MCF 10A (cell line): ENCODE measurements around the gene KBTBD7. TPM values are rescaled to one million over a fixed set of nuclear protein-coding genes. Genes with fewer than 3 reads are reported as not detected.

ENCODE experiments used
- BruUV-seq: library from RNA; stranded (reverse); fragments of 400-500 nt; replicated peaks from 2 replicates; lab custom pipeline; 2021; lab: Mats Ljungman, UMichigan
- CTCF ChIA-PET: fragments of 300-600 bp; sonication (Branson Sonifier 250); formaldehyde crosslinking; extraction: SDS; loops from one replicate; lab custom pipeline; 2021; ENCODE audit warnings: antibody characterized with exemption, inconsistent platforms; lab: Yijun Ruan, JAX
- POLR2A ChIA-PET: fragments of 300-600, 350-650 bp; sonication (Branson Sonifier 250); formaldehyde crosslinking; extraction: SDS; loops from one replicate; lab custom pipeline; 2020; ENCODE audit warnings: antibody characterized with exemption, inconsistent platforms; lab: Yijun Ruan, JAX
- DNase-seq: peaks from one replicate; pipeline ENCODE4 v3.0.0-alpha.2; 2018; ENCODE audit not compliant: unreplicated experiment
- H3K27ac Mint-ChIP-seq: one replicate; pipeline ENCODE4 v1.8.0; 2022; ENCODE audit warnings: mild to moderate bottlenecking, low read depth, mixed read lengths; ENCODE audit not compliant: unreplicated experiment
- H3K27me3 Mint-ChIP-seq: one replicate; pipeline ENCODE4 v1.8.0; 2022; ENCODE audit warnings: mixed read lengths; ENCODE audit not compliant: insufficient read depth, unreplicated experiment
- H3K36me3 Mint-ChIP-seq: one replicate; pipeline ENCODE4 v1.8.0; 2022; ENCODE audit warnings: mild to moderate bottlenecking, moderate library complexity, mixed read lengths; ENCODE audit not compliant: insufficient read depth, unreplicated experiment
- H3K4me1 Mint-ChIP-seq: one replicate; pipeline ENCODE4 v1.8.0; 2022; ENCODE audit warnings: mixed read lengths; ENCODE audit not compliant: insufficient read depth, unreplicated experiment
- H3K4me3 Mint-ChIP-seq: one replicate; pipeline ENCODE4 v1.8.0; 2022; ENCODE audit warnings: mild to moderate bottlenecking, moderate library complexity, mixed read lengths; ENCODE audit not compliant: unreplicated experiment
- H3K9me3 Mint-ChIP-seq: one replicate; pipeline ENCODE4 v1.8.0; 2022; ENCODE audit warnings: mixed read lengths; ENCODE audit not compliant: unreplicated experiment
- intact Hi-C: fragments of 100-400 bp; cut with micrococcal nuclease; formaldehyde crosslinking; loops from 2 replicates; pipeline ENCODE4 v1.14.1; 2022
- total RNA-seq: library from RNA; stranded (reverse); gene quantifications from 2 replicates; pipeline ENCODE4 v1.2.3, GENCODE V29; 2022
- TF ChIP-seq, protein P1 (sequence below): fragments of 200-600 bp; IDR thresholded peaks from one replicate; pipeline ENCODE4 v1.8.0; 2022; ENCODE audit warnings: antibody characterized with exemption, mild to moderate bottlenecking; ENCODE audit not compliant: unreplicated experiment

The KBTBD7 gene
- total RNA-seq, 1 experiment from 2014 or later = 1.4 TPM

GRCh38 chr13:41162151-41162550, 32.2 kb downstream of the KBTBD7 start:
- POLR2A ChIA-PET = no interaction called here
- intact Hi-C loops = no loop called here
- H3K27me3 Mint-ChIP-seq = no peaks in the 10 kb centered on the region

DNA sequence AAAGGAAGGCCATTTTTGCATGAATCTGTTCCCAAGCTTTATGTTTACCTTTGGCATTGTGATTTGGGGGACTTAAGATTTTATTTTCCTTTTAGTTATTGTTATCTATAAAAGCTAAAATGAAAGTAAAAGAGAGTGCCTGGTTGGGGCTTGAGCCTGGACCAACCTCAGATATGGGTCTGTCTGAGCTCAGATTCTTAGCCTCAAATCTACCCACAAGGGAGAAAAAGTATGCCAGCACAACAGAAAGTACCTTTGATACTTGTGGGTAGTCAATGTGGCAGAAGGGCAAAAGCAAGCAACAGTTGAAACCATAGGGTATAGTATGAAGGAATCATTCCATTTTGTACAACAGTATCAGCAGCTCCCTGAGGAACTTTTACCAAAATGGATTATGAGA, 35.2 kb downstream of the KBTBD7 start:
- peaks cover 6% of the 10 kb centered on the region for H3K9me3 Mint-ChIP-seq
- intact Hi-C loops = no loop called here
- H3K36me3 Mint-ChIP-seq = no peaks in the 10 kb centered on the region
- no peak for DNase-seq
- no peak overlapping the region for H3K4me3 Mint-ChIP-seq
- H3K27me3 Mint-ChIP-seq = no peaks in the 10 kb centered on the region
- ChIA-PET CTCF (interaction anchor here (0.7 to 0.8 kb wide), 3 partner anchors 32 to 494 kb away, joined by 3 to 4 read pairs (median 4); no protein-coding TSS in a partner anchor), POLR2A (no interaction called here)
- TF ChIP-seq, protein P1, sequence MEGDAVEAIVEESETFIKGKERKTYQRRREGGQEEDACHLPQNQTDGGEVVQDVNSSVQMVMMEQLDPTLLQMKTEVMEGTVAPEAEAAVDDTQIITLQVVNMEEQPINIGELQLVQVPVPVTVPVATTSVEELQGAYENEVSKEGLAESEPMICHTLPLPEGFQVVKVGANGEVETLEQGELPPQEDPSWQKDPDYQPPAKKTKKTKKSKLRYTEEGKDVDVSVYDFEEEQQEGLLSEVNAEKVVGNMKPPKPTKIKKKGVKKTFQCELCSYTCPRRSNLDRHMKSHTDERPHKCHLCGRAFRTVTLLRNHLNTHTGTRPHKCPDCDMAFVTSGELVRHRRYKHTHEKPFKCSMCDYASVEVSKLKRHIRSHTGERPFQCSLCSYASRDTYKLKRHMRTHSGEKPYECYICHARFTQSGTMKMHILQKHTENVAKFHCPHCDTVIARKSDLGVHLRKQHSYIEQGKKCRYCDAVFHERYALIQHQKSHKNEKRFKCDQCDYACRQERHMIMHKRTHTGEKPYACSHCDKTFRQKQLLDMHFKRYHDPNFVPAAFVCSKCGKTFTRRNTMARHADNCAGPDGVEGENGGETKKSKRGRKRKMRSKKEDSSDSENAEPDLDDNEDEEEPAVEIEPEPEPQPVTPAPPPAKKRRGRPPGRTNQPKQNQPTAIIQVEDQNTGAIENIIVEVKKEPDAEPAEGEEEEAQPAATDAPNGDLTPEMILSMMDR = no peak
- no peaks in the 10 kb centered on the region for H3K4me1 Mint-ChIP-seq
- BruUV-seq = no TSS peak
- H3K27ac Mint-ChIP-seq = no peak overlapping the region

More at GRCh38 chr13:41162151-41162550, 32.2 kb downstream of the KBTBD7 start:
- no peak for DNase-seq
- CTCF ChIA-PET = no interaction called here
- Mint-ChIP-seq H3K27ac (no peak overlapping the region), H3K36me3 (no peaks in the 10 kb centered on the region), H3K4me3 (no peak overlapping the region), H3K4me1 (no peaks in the 10 kb centered on the region), H3K9me3 (peaks cover 6% of the 10 kb centered on the region)
- TF ChIP-seq, protein P1 = no peak
- no TSS peak for BruUV-seq

GRCh38 chr13:41157048-41157717, 37.2 kb downstream of the KBTBD7 start:
- BruUV-seq = no TSS peak
- ChIA-PET POLR2A (interaction anchor here (0.6 to 1.6 kb wide), 3 partner anchors 10 to 98 kb away, joined by 3 read pairs; no protein-coding TSS in a partner anchor), CTCF (interaction anchor here (0.9 kb wide), 1 partner anchor 11 kb away, joined by 3 read pairs; no protein-coding TSS in a partner anchor)
- H3K27ac Mint-ChIP-seq = peak overlapping the region; percentile 19
- DNase-seq = no peak
- TF ChIP-seq, protein P1 = no peak
- intact Hi-C loops = no loop called here
- H3K4me1 Mint-ChIP-seq = no peaks in the 10 kb centered on the region
- H3K4me3 Mint-ChIP-seq = no peak overlapping the region
- no peaks in the 10 kb centered on the region for H3K27me3 Mint-ChIP-seq
- H3K9me3 Mint-ChIP-seq = peaks cover 9% of the 10 kb centered on the region
- H3K36me3 Mint-ChIP-seq = no peaks in the 10 kb centered on the region

- BruUV-seq = no TSS peak
- H3K27ac Mint-ChIP-seq = peak overlapping the region; percentile 19
- POLR2A ChIA-PET = interaction anchor here (0.6 to 0.7 kb wide), 2 partner anchors 10 to 97 kb away, joined by 3 read pairs; no protein-coding TSS in a partner anchor
- no peaks in the 10 kb centered on the region for H3K27me3 Mint-ChIP-seq
- H3K36me3 Mint-ChIP-seq = no peaks in the 10 kb centered on the region
- no peaks in the 10 kb centered on the region for H3K4me1 Mint-ChIP-seq
- CTCF ChIA-PET = interaction anchor here (0.6 to 0.9 kb wide), 2 partner anchors 10 to 11 kb away, joined by 3 to 6 read pairs; no protein-coding TSS in a partner anchor
- H3K4me3 Mint-ChIP-seq = no peak overlapping the region
- peaks cover 15% of the 10 kb centered on the region for H3K9me3 Mint-ChIP-seq
- intact Hi-C loops = no loop called here
- TF ChIP-seq, protein P1 = no peak
- no peak for DNase-seq
Measured at GRCh38 chr13:41156620-41157019, 37.7 kb downstream of the KBTBD7 start.
